DMS153 (cell line): ENCODE measurements around the gene RBMS1.
A peak's percentile ranks its signal among the peaks of the same experiment; 100 is the strongest.
"Not testable (repeated sequence)": the region's sequence is repeated elsewhere in the genome, so short reads cannot be mapped to it uniquely, and the experiment has no call there.

Source experiments
- DNase-seq: peaks from one replicate; lab custom pipeline; 2025; lab: John Stamatoyannopoulos, UW

RBMS1 gene

GRCh38 chr2:160501370-160501769, 7.8 kb upstream of the RBMS1 start:
- no peak for DNase-seq

GRCh38 chr2:160499865-160500264, 6.3 kb upstream of the RBMS1 start:
- no peak for DNase-seq

DNA sequence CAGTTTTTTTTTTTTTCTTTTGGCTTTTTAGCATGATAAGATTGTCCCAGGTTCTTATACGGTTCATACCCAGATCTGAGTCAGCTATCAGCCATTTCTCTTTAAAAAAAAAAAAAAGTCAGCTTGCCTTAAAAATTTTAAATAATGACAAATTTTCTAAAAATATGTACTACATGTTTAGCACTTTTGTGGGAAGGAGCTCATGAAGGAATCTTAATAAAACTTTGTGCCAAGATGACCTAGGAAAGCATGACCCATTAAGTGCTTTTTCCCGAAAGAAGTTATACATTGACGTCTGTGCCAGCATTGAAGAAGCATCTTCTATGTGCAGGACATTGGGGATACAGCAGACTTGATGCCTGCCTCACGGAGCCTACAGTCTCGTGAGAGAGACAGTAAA, 4.5 kb upstream of the RBMS1 start:
- DNase-seq: no peak

DNA sequence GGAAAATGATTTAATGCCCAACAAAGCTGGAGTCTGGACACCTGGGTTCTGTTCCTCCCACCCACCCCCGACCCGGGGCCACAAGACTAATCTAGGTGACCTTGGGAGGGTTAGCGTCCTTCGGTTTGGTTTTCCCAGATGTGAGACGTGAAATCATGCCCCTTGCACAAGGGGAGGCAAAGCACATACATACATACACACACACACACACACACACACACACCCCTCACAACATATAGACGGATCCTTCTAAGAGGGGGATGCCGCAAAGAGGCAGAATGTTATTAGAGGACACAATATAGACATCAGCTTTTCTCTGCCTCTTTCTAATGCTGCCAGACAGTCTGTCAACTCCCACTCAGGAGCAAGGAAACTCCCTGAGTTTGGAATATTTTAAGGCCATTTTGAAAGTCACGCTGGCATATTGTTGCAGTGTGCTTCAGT, 616 bp upstream of the RBMS1 start:
- no peak for DNase-seq

DNA sequence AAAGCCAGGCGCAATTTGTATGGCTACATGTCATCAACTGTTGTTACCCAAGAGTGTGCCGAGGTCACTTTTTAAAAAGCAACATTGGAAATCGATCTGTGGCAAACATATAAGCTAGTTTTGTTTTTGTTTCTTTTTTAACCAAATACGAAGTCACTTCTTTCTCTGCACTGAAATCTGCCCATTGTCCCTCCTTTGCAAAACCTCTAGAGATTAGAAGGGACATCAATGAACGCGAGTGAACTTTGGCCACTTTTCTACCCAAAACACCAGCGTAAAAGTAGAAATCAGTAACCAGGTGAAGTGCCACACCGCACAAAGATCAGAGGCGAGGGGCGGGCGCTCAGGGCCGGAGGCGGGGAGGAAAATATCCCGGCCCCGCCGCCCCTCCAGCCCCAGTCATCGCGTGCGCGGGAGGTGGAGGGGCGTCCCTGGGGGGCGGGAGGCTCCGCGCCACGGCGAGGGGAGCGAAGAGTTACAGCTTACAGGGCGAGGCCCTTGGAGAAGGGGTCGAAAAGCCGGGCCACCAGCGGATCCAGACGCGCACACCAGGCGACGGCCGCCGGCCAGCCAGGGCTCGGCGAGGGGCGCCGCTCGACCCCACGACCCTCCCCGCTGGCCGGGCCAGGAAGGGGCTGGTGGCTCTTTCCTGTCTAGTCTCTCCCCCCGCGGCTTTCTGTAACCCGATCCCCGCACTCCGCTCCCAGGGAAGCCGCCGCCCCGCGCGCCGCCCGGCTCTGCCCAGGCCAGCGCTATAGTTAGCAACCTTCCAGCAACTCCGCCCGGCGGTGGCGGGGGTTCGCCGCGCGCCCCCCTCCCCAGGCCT, 993 bp downstream of the RBMS1 start:
- no peak for DNase-seq

DNA sequence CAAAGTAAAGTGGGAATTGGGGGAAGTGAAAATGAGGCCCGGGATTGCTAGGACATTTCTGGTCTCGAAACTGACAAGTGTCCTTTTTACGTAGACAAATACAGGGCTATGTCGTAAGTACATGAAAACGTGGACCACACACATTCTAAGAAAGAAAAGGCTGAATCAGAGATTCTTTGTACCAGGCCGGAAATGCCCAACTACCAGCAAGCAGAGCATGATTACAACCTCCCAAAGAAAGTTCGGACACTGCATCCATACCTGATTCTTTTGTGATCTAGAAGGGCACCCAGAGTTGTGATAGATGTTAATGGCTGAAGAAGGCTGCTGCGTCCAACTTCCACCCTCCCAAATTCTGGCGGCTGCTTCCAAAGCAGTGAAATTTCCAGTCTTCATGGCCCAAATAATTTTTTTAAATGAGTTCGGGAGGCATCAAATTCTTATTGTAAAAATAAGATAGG, 1.7 kb downstream of the RBMS1 start:
- DNase-seq: no peak

DNA sequence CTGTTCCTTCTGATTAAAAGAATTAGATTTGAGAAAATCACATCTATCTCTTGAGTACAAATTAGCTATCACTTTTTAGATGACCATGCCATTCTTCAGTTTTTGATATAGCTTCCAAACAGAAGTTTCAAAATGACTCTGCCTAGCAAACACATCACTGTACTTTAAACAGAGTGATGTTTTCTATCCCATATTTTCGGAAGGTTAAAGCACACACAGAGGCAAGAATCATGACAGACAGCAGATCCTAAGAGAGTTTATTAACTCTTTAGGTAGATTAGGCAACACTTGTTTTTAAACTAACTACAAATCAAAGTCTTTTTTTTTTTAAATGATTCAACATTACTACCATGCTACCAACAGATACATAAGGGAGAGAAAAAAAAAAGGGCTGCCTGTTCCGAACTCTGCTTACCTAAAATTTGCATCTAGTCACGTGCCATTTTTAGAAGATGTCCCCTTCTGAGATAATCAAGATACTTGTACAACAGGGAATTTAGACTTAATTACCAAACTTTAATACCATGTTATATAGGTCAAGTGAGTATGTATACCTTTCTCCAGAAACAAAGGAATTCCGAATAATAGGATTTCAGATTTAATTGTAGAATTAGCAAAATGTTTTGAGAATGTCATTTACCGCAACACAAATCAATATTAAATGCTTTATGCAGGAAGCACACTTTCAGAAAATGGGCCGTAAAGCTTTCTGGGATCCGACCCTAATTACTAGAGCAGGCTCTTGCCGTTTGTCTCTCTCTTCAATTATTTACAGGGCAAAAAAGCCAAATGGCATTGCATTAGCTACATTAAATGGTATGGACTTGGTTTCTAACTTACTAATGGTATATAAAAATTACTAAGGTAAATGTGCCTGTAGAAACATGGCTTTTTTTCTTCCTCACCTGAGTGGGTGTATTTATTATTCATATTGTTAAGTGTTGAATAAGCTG, 2.6 kb downstream of the RBMS1 start:
- no peak for DNase-seq

DNA sequence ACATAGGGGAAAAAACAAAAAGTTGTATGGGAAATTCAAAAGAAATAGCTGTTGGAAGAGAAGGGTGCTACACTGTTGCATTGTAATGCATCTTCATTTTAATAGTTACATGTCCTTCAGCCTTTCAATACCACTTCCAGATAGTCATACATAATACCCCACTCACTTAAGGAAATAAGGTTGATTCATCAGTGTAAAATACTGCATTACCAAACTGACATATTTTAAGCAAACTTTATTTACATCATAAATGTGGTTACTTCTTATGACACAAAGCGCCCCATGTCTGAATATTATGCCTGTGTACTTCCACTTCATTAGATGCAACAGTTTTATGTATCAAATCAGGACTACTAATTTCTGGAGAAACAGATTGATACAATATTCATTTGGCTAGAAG, 4.5 kb downstream of the RBMS1 start:
- DNase-seq: no peak

- not testable (repeated sequence) for DNase-seq
Measured at GRCh38 chr2:160488289-160488688, 5.3 kb downstream of the RBMS1 start.

- DNase-seq: no peak
Measured at GRCh38 chr2:160486341-160486740, 7.3 kb downstream of the RBMS1 start.

- no peak for DNase-seq
Measured at GRCh38 chr2:160484859-160485520, 8.6 kb downstream of the RBMS1 start.

DNA sequence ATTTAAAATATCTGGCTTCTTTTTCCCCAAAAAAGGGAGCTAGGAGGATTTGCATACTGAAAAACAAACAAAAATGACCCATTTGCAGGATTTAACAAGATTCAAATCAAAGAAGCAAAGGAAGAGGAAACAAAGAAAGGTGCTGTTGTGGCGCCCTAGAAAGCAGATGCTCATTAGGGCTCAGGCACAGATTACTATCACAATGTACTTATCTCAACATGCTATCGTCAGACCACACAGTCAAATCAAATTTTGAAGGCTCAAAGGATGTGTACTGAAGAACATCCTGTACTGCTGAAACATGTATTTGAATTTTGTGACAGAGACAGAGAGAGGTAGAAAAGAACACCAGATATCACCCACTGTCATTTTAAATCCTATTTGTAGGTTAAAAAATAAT, 10.9 kb downstream of the RBMS1 start:
- peak; percentile 53 for DNase-seq

GRCh38 chr2:160479269-160479668, 14.3 kb downstream of the RBMS1 start:
- no peak for DNase-seq

- no peak for DNase-seq
Measured at GRCh38 chr2:160478660-160479059, 14.9 kb downstream of the RBMS1 start.

DNA sequence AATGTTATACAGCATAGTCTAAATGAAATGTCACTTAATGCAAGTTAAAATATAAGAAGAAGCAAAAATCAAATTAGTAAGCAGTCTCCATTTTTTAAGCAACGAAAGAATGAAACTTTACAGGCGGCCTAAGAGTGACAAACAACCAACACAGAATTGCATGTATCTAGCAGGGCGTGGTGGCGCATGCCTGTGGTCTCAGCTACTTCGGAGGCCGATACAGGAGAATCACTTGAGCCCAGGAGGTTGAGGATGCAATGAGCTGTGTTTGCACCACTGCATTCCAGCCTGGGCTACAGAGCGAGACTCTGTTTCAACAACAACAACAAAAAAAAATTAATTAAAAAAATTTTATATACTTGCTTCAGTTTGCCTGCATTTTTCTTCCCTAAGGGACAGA, 16.6 kb downstream of the RBMS1 start:
- DNase-seq: no peak

DNA sequence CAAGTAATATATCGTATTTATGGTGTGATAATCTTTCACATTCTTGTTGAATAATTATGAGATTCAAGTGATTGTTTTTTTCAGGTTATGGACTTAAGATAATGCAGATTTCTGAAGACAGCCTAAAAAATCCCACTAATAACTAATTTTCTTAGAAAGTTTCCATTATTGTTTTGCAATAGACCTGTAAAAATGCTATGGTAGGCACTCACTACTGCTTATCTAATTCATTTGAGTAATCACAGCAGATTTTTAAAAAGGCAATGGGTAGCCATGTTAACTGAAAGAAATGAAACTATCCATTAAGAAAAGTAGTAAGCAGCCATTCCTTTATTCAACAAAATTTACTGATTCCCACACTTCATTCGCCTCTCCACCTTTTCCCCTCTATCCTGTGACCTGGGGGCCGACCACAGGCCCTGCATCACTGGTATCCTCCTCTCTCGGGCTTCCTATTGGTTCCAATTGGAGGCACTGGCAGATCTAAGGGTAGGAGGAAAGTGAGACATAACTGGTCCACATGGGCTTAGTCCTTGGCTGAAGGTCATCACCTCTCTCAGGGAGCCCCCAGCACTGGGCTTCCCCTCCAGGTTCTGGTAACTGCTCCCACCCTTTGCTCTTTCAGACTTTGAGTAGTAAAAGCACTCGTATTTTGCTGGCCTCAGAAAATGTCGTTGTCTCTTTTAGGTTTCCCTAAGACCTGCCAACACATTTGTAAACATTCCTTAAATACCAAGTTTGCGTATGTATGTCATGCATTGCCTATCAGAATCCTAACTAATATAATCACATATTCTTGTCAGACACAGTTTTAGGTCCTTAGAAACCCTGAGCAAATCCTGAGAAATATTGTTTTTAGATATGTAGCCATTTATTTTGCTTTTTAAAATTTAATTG, 18.5 kb downstream of the RBMS1 start:
- no peak for DNase-seq

GRCh38 chr2:160474319-160474645, 19.3 kb downstream of the RBMS1 start:
- DNase-seq: no peak

GRCh38 chr2:160473468-160474318, 19.9 kb downstream of the RBMS1 start:
- no peak for DNase-seq

DNA sequence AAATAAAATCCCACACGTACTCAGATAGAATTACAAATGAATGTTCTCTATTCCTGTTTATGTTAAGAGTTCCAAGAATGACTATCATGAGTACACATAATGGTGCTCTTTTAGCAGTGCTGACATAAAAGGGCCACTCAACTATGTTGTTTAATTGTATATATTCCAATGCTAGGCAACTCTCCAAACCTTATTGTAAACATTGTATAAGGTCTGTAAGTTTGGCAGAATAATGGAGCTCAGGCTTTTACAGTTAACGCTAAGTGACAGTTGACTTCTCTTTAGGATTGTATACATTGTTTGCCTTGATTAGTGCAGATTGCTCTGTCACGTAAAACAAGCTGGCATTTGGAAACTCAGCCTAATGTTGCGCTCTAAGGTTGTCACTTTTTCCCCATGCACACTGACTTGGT, 20.8 kb downstream of the RBMS1 start:
- peak; percentile 96 for DNase-seq

GRCh38 chr2:160471950-160472349, 21.7 kb downstream of the RBMS1 start:
- no peak for DNase-seq
